Epithelial cell of proximal tubule (primary cell): ENCODE measurements around the gene NDUFA13. TPM values are rescaled to one million over a fixed set of nuclear protein-coding genes. Genes with fewer than 3 reads are reported as not detected.

Experiments
- DNase-seq: peaks from one replicate; pipeline ENCODE4 v3.0.0-alpha.2; 2011; ENCODE audit warnings: low read depth
- H3K4me3 ChIP-seq: 2 replicates; pipeline ENCODE4 v1.5.1; 2011; ENCODE audit warnings: low read depth, mild to moderate bottlenecking, low read length
- total RNA-seq: library from RNA; depleted of rRNA; stranded (reverse); fragments of >200 nt; gene quantifications from 2 replicates; pipeline ENCODE4 v1.2.3, GENCODE V29; 2015
- TF ChIP-seq, protein P1 (sequence below): conservative IDR thresholded peaks from 2 replicates; pipeline ENCODE4 v1.5.1; 2012; ENCODE audit warnings: low read depth, mild to moderate bottlenecking, low read length

NDUFA13 gene
- total RNA-seq, 1 donor from 2014 or later = 166 TPM

DNA sequence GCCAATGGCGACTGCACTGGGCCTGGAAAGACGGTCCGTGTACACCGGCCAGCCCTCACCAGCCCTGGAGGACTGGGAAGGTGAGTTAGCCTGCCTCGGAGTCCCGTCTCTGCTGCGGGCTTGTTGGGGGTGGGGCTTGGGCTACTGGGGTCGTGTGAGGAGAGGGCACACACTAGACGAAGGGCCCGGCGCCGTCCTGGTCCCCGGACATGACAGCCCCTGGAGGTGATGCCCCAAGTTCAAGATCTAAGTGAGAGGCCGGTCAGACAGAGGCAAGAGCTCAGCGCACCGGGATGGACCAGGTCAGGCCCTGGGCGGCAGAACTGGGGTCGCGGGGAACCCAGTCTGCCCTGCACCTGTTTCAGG lies 23.7 kb downstream of the NDUFA13 start:
- TF ChIP-seq, protein P1, sequence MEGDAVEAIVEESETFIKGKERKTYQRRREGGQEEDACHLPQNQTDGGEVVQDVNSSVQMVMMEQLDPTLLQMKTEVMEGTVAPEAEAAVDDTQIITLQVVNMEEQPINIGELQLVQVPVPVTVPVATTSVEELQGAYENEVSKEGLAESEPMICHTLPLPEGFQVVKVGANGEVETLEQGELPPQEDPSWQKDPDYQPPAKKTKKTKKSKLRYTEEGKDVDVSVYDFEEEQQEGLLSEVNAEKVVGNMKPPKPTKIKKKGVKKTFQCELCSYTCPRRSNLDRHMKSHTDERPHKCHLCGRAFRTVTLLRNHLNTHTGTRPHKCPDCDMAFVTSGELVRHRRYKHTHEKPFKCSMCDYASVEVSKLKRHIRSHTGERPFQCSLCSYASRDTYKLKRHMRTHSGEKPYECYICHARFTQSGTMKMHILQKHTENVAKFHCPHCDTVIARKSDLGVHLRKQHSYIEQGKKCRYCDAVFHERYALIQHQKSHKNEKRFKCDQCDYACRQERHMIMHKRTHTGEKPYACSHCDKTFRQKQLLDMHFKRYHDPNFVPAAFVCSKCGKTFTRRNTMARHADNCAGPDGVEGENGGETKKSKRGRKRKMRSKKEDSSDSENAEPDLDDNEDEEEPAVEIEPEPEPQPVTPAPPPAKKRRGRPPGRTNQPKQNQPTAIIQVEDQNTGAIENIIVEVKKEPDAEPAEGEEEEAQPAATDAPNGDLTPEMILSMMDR = no peak
- DNase-seq = no peak
- no peak overlapping the region for H3K4me3 ChIP-seq

DNA sequence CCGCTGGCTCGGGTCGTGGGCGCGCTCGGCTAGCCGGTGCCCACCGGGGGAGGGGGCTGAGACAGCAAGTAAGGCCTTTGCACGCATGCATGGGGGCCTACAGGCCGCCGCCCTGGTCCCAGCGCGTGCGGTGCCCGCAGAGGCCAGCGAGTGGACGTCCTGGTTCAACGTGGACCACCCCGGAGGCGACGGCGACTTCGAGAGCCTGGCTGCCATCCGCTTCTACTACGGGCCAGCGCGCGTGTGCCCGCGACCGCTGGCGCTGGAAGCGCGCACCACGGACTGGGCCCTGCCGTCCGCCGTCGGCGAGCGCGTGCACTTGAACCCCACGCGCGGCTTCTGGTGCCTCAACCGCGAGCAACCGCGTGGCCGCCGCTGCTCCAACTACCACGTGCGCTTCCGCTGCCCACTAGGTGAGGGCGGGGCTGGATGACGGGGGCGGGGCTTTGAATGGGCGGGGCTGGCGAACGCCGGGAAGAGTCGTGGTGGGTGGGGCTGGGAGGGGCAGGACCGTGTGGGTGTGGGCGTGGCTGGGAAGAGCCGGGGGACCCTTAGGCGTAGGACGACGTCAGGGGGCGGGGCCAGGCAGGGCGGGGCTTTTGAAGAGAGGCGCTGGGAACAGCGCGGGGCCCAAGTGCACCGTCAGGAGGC lies 24.2 kb downstream of the NDUFA13 start:
- no peak for DNase-seq
- TF ChIP-seq, protein P1 = no peak
- H3K4me3 ChIP-seq = peak overlapping the region; percentile 19

DNA sequence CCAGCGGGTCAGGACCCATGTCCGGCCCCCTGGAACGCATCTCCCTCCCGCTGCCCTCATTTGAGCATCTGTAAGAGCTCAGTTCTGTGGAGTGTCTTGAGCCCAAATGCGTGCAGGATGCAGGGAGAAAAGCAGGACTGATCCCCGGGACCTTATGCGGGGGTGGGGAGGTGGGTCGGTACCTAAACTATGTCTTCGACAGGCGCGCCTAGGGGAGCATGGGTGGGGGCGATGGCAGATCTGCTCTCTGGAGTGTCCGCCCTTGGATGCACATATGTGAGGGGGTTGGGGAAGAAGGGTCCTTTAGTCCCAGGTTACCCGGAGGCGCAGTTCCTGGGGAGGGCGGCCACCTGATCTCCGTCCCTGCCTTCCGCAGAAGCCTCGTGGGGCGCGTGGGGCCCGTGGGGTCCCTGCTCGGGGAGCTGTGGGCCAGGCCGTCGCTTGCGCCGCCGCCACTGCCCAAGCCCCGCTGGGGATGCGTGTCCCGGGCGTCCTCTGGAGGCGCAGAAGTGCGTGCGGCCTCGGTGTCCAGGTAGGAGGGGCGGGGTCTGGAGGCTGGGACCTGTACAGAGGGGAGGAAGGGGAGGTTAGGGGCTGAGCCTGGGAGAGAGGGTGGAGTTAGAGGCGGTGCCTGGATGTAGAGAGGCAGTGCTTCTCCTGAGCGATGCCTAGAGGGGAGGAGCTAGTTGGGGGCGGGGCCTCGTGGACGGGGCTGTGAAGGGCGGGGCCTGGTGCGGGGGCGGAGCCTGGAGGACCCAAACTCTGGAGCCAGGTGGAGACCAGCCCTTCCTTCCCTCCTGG lies 24.9 kb downstream of the NDUFA13 start:
- no peak for DNase-seq
- peak overlapping the region; percentile 19 for H3K4me3 ChIP-seq
- TF ChIP-seq, protein P1 = no peak

DNA sequence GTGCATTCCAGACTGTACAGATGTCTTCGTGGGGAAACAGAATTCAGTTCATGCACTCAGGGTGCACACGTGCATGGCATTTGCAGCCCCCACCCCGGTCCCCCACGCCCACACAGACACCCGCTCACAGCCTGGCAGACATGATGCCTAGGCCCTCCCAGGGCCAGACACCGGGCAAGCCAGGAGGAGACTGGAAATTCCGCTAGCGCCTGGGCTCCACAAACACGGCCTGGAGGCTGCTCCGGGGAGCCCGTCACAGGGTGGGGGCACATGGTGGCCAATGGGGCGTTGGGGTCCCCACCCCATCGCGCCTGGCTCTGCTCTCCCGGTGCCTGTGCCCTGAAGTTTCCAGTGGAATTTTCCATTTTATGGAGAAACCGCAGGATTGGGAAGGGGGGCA lies 25.6 kb downstream of the NDUFA13 start:
- no peak for DNase-seq
- H3K4me3 ChIP-seq = no peak overlapping the region
- TF ChIP-seq, protein P1 = no peak

DNA sequence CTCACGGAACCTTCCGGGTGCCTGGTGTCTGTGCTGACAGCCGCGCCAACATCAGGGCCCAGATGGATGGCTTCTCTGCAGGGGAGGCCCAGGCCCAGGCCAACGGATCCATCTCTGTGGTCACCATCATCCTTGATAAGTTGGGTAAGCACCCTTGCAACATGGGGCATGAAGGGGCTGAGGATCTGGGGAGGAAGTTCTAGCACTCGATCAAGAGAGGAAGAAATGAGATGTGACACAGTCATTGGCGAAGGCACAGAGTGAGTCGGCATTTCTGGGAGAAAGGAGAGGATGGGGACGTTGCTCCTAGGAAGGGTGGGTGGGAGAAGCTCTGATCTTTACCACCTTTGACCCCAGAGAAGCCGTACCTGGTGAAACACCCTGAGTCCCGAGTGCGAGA lies 26.5 kb downstream of the NDUFA13 start:
- no peak overlapping the region for H3K4me3 ChIP-seq
- no peak for DNase-seq
- TF ChIP-seq, protein P1 = no peak

DNA sequence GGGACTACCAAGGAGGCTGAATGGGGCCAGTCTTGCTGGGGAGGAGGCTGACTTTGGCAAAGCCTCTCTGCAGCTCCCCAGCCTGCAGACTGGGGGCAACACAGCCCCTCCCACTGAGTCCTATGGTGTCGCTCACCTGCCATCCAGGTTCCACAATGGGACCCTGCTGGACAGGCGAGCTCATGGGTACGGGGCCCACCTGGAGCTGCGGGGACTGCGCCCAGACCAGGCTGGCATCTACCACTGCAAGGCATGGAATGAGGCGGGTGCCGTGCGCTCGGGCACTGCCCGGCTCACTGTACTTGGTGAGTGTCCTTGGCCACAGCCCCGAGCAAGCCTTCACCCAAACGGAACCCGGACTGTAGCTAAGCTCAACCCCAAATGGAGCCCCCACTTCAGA lies 27.1 kb downstream of the NDUFA13 start:
- TF ChIP-seq, protein P1 = no peak
- DNase-seq = no peak
- H3K4me3 ChIP-seq = no peak overlapping the region
